ENCODE data around the gene LYVE1.

LYVE1 gene

DNA sequence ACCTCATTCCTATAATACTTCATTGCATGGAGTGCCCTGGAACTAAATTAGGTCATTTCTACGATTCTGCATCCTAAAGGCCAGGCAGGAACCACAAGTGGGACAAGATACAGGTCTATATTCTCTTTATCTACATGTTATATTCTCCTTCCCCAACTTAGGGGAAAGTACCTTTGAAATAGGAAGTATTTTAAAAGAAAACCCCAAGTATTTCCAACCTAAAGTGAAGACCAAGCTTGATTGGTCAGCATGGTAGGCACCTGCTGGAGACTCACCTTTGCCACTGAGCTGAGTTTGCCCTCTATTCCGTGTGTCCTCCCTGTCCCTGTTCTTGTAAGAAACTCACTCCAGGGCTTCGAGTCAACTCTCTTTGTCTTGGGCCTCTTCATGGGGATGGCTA is 11.2 kb upstream of the LYVE1 start:
- TF ChIP-seq CREB1 (IDR thresholded peaks at IDR 0.05; ENCODE audit: low read depth) (no peak), TCF12 (IDR thresholded peaks at IDR 0.05; ENCODE audit: low read depth) (no peak), TAF1 (IDR thresholded peaks at IDR 0.05; ENCODE audit: low read depth) (no peak), MAX (IDR thresholded peaks at IDR 0.05) (no peak), YY1 (IDR thresholded peaks at IDR 0.05; ENCODE audit: low read depth) (no peak), EGR1 (IDR thresholded peaks at IDR 0.05) (no peak), TEAD4 (IDR thresholded peaks at IDR 0.05) (no peak), EP300 (IDR thresholded peaks at IDR 0.05; ENCODE audit: borderline replicate concordance) (no peak), CEBPB (IDR thresholded peaks at IDR 0.05) (no peak), NFIC (IDR thresholded peaks at IDR 0.05) (no peak), FOXM1 (IDR thresholded peaks at IDR 0.05; ENCODE audit: borderline replicate concordance, low read depth) (no peak), RAD21 (IDR thresholded peaks at IDR 0.05; ENCODE audit: low read depth) (no peak), REST (IDR thresholded peaks at IDR 0.05; ENCODE audit: low read depth) (no peak)
- TF ChIP-seq, protein P1, sequence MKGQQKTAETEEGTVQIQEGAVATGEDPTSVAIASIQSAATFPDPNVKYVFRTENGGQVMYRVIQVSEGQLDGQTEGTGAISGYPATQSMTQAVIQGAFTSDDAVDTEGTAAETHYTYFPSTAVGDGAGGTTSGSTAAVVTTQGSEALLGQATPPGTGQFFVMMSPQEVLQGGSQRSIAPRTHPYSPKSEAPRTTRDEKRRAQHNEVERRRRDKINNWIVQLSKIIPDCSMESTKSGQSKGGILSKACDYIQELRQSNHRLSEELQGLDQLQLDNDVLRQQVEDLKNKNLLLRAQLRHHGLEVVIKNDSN (IDR thresholded peaks at IDR 0.05): no peak

DNA sequence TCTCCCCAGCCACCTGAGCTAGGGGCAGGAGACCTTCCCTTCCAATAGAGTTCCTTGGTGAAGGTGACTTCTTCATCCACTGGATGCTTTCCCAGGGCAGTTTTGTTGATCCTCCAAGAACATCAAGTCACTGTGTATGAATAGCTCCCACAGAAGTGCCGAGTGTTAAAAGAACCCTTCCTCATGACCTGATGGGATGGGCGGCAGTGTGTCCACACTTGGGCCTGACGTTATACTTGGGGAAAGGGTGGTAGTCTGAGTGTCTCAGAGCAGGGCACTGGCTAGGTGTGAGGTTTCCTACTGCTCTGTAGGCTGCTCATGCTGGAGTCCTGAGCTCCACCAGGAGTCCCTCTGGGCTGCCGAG is 7.6 kb upstream of the LYVE1 start:
- no peak for TF ChIP-seq REST (IDR thresholded peaks at IDR 0.05; ENCODE audit: low read depth)
- no peak for TF ChIP-seq FOXM1 (IDR thresholded peaks at IDR 0.05; ENCODE audit: borderline replicate concordance, low read depth)
- TF ChIP-seq TEAD4 (IDR thresholded peaks at IDR 0.05): no peak
- no peak for TF ChIP-seq EP300 (IDR thresholded peaks at IDR 0.05; ENCODE audit: borderline replicate concordance)
- TF ChIP-seq CREB1 (IDR thresholded peaks at IDR 0.05; ENCODE audit: low read depth): no peak
- no peak for TF ChIP-seq EGR1 (IDR thresholded peaks at IDR 0.05)
- TF ChIP-seq TCF12 (IDR thresholded peaks at IDR 0.05; ENCODE audit: low read depth): no peak
- no peak for TF ChIP-seq ZBTB7A (IDR thresholded peaks at IDR 0.05; ENCODE audit: low read depth)
- no peak for TF ChIP-seq RAD21 (IDR thresholded peaks at IDR 0.05; ENCODE audit: low read depth)
- TF ChIP-seq, protein P1 (IDR thresholded peaks at IDR 0.05): no peak
- TF ChIP-seq TAF1 (IDR thresholded peaks at IDR 0.05; ENCODE audit: low read depth): no peak
- no peak for TF ChIP-seq MAX (IDR thresholded peaks at IDR 0.05)
- TF ChIP-seq NFIC (IDR thresholded peaks at IDR 0.05): no peak
- TF ChIP-seq YY1 (IDR thresholded peaks at IDR 0.05; ENCODE audit: low read depth): no peak
- no peak for TF ChIP-seq CEBPB (IDR thresholded peaks at IDR 0.05)

GRCh38 chr11:10575346-10576034 is 7.0 kb upstream of the LYVE1 start:
- TF ChIP-seq NFIC (IDR thresholded peaks at IDR 0.05): no peak
- no peak for TF ChIP-seq TCF12 (IDR thresholded peaks at IDR 0.05; ENCODE audit: low read depth)
- TF ChIP-seq TAF1 (IDR thresholded peaks at IDR 0.05; ENCODE audit: low read depth): no peak
- no peak for TF ChIP-seq CEBPB (IDR thresholded peaks at IDR 0.05)
- TF ChIP-seq CREB1 (IDR thresholded peaks at IDR 0.05; ENCODE audit: low read depth): no peak
- TF ChIP-seq MAX (IDR thresholded peaks at IDR 0.05): no peak
- no peak for TF ChIP-seq RAD21 (IDR thresholded peaks at IDR 0.05; ENCODE audit: low read depth)
- no peak for TF ChIP-seq FOXM1 (IDR thresholded peaks at IDR 0.05; ENCODE audit: borderline replicate concordance, low read depth)
- no peak for TF ChIP-seq ZBTB7A (IDR thresholded peaks at IDR 0.05; ENCODE audit: low read depth)
- TF ChIP-seq, protein P1 (IDR thresholded peaks at IDR 0.05): no peak
- TF ChIP-seq REST (IDR thresholded peaks at IDR 0.05; ENCODE audit: low read depth): no peak
- TF ChIP-seq TEAD4 (IDR thresholded peaks at IDR 0.05): no peak
- TF ChIP-seq YY1 (IDR thresholded peaks at IDR 0.05; ENCODE audit: low read depth): no peak
- TF ChIP-seq EP300 (IDR thresholded peaks at IDR 0.05; ENCODE audit: borderline replicate concordance): no peak
- TF ChIP-seq EGR1 (IDR thresholded peaks at IDR 0.05): no peak

Measured in Ishikawa (cell line).